GM12878 (cell line): ENCODE measurements around the gene PLP1. TPM values are rescaled to one million over a fixed set of nuclear protein-coding genes. Genes with fewer than 3 reads are reported as not detected.

Experiments
- ATAC-seq: fragments of 200-7000 bp; cut with Tn5 transposase; 3 replicates; pipeline ENCODE4 v1.9.1; 2020; ENCODE audit warnings: mild to moderate bottlenecking, moderate library complexity
- BruUV-seq: library from RNA; stranded (reverse); fragments of 400-500 nt; replicated peaks from 2 replicates; lab custom pipeline; 2021; lab: Mats Ljungman, UMichigan
- CTCF ChIA-PET: fragments of 300-600 bp; sonication (Branson Sonifier 250); formaldehyde crosslinking; extraction: SDS; loops from one replicate; lab custom pipeline; 2021; ENCODE audit warnings: inconsistent platforms; lab: Yijun Ruan, JAX
- POLR2A ChIA-PET: fragments of 350-600 bp; formaldehyde crosslinking; extraction: SDS; loops from one replicate; lab custom pipeline; 2021; ENCODE audit warnings: inconsistent platforms; lab: Charles Lee
- RAD21 ChIA-PET: fragments of 300-600 bp; sonication (Branson Sonifier 250); formaldehyde crosslinking; loops from one replicate; lab custom pipeline; 2023; ENCODE audit warnings: antibody characterized with exemption; ENCODE audit not compliant: unreplicated experiment; lab: Charles Lee
- SMC1A ChIA-PET: fragments of 300-600 bp; sonication (Branson Sonifier 250); formaldehyde crosslinking; loops from one replicate; lab custom pipeline; 2023; ENCODE audit not compliant: unreplicated experiment, uncharacterized antibody; lab: Charles Lee
- DNase-seq: peaks from one replicate; pipeline ENCODE4 v3.0.0-alpha.2; 2011; ENCODE audit warnings: low read depth, low spot score
- FAIRE-seq: peaks from 3 replicates; lab custom pipeline; 2011; peaks lifted over from hg19 to GRCh38; lab: Jason Lieb, UNC
- H2AFZ ChIP-seq: 2 replicates; pipeline ENCODE4 v1.6.0; 2011; ENCODE audit warnings: low read depth, low read length, control low read depth; ENCODE audit not compliant: control insufficient read depth
- H3K27ac ChIP-seq: 2 replicates; pipeline ENCODE4 v1.5.1; 2011; ENCODE audit warnings: control low read depth; ENCODE audit not compliant: control insufficient read depth, insufficient read depth
- H3K27me3 ChIP-seq, 2 experiments: replicated peaks in 1 of 2; 2 replicates each; pipeline versions ENCODE4 v1.6.0 to v1.6.1; 2011; ENCODE audit warnings: low read length in 1 of 2; ENCODE audit not compliant: control insufficient read depth in 2 of 2, insufficient read depth in 2 of 2
- H3K36me3 ChIP-seq, 2 experiments: 2 replicates each; pipeline ENCODE4 v1.5.1; 2011; ENCODE audit warnings: low read length in 1 of 2; ENCODE audit not compliant: control insufficient read depth in 2 of 2, insufficient read depth in 2 of 2
- H3K4me1 ChIP-seq: 2 replicates; pipeline ENCODE4 v1.6.1; 2011; ENCODE audit warnings: mild to moderate bottlenecking, low read length, moderate library complexity, mixed read lengths; ENCODE audit not compliant: control insufficient read depth, insufficient read depth
- H3K4me2 ChIP-seq: 2 replicates; pipeline ENCODE4 v1.6.0; 2011; ENCODE audit warnings: control low read depth; ENCODE audit not compliant: control insufficient read depth, insufficient read depth
- H3K4me3 ChIP-seq: fragments of 200-600 bp; sonication (generic); 2 replicates; pipeline ENCODE4 v1.5.1; 2016
- H3K79me2 ChIP-seq: 2 replicates; pipeline ENCODE4 v1.6.0; 2011; ENCODE audit warnings: low read length; ENCODE audit not compliant: control insufficient read depth, insufficient read depth
- H3K9ac ChIP-seq: 2 replicates; pipeline ENCODE4 v1.8.0; 2011; ENCODE audit warnings: low read length, control low read depth, mixed read lengths; ENCODE audit not compliant: control insufficient read depth, insufficient read depth
- H3K9me3 ChIP-seq: replicated peaks from 3 replicates; pipeline ENCODE4 v1.5.1; 2011; ENCODE audit warnings: mild to moderate bottlenecking, low read length; ENCODE audit not compliant: control insufficient read depth, insufficient read depth
- H4K20me1 ChIP-seq: 2 replicates; pipeline ENCODE4 v1.6.0; 2011; ENCODE audit not compliant: control insufficient read depth, insufficient read depth
- BMI1 ChIP-seq: fragments of 450-650 bp; IDR thresholded peaks from 2 replicates; pipeline ENCODE4 v1.6.1; 2016; ENCODE audit warnings: mild to moderate bottlenecking, moderate library complexity, borderline replicate concordance
- CHD4 ChIP-seq: fragments of 200-600 bp; sonication (generic); IDR thresholded peaks from 2 replicates; pipeline ENCODE4 v1.6.1; 2016; ENCODE audit warnings: mild to moderate bottlenecking
- E2F8 ChIP-seq: fragments of 450-650 bp; IDR thresholded peaks from 2 replicates; pipeline ENCODE4 v1.6.1; 2018; ENCODE audit warnings: mild to moderate bottlenecking, low read depth, moderate library complexity; ENCODE audit not compliant: partially characterized antibody
- HSF1 ChIP-seq: fragments of 150-350 bp; IDR thresholded peaks from 2 replicates; pipeline ENCODE4 v1.6.1; 2014; ENCODE audit warnings: mild to moderate bottlenecking, low read depth, low read length
- KAT2A ChIP-seq: conservative IDR thresholded peaks from 2 replicates; pipeline ENCODE4 v1.6.1; 2011; ENCODE audit warnings: low read depth, low read length; ENCODE audit not compliant: control insufficient read depth
- SIN3A ChIP-seq: IDR thresholded peaks from 2 replicates; pipeline ENCODE4 v1.6.1; 2012; ENCODE audit warnings: low read depth, low read length, improper control_type of control experiment
- SMAD1 ChIP-seq: fragments of 450-650 bp; IDR thresholded peaks from 2 replicates; pipeline ENCODE4 v1.6.1; 2018; ENCODE audit warnings: mild to moderate bottlenecking, low read depth; ENCODE audit not compliant: partially characterized antibody
- SMARCA5 ChIP-seq: fragments of 450-650 bp; IDR thresholded peaks from 2 replicates; pipeline ENCODE4 v1.6.1; 2017; ENCODE audit warnings: mild to moderate bottlenecking
- SRF ChIP-seq, 2 experiments: IDR thresholded peaks; 2 replicates each; pipeline ENCODE4 v1.6.1; 2011; ENCODE audit warnings: low read depth in 2 of 2, low read length in 2 of 2, mild to moderate bottlenecking in 1 of 2, moderate library complexity in 1 of 2
- TARDBP ChIP-seq: IDR thresholded peaks from 2 replicates; pipeline ENCODE4 v1.6.1; 2016; ENCODE audit warnings: borderline replicate concordance
- YY1 ChIP-seq: IDR thresholded peaks from 2 replicates; pipeline ENCODE4 v1.6.1; 2011; ENCODE audit warnings: low read depth, mild to moderate bottlenecking, low read length
- ZBTB4 ChIP-seq: fragments of 450-650 bp; formaldehyde crosslinking; IDR thresholded peaks from 2 replicates; pipeline ENCODE4 v1.4.0; 2022; ENCODE audit warnings: mild to moderate bottlenecking, moderate library complexity
- ZNF384 ChIP-seq: IDR thresholded peaks from 2 replicates; pipeline ENCODE4 v1.6.1; 2012; ENCODE audit warnings: low read depth, mild to moderate bottlenecking, low read length, improper control_type of control experiment, borderline replicate concordance
- WGBS: methylation state at CpG from one replicate; pipeline ENCODE4 v1.1.6; 2016; ENCODE audit warnings: low lambda C conversion rate; ENCODE audit not compliant: insufficient replicate concordance, insufficient coverage; ENCODE audit errors: missing lambda C conversion rate; 5-methylcytosine and 5-hydroxymethylcytosine counted together
- in situ Hi-C: fragments of 300-500 bp; cut with MboI; formaldehyde crosslinking; loops from 9 replicates; pipeline ENCODE4 v1.14.3; 2018; ENCODE audit warnings: mixed read lengths
- intact Hi-C: fragments of 100-400 bp; cut with micrococcal nuclease; formaldehyde crosslinking; loops from one replicate; pipeline ENCODE4 v1.14.2; 2022; ENCODE audit not compliant: unreplicated experiment
- polyA plus RNA-seq, 11 experiments: library from polyadenylated mRNA; depleted of rRNA in 4 of 11; unstranded in 6 of 11; stranded (reverse) in 5 of 11; fragments of >200 nt; fragmentation: Nextera tagmentation in 4 of 11; fragmentation: Illumina TruSeq in 1 of 11; extraction: Ambion mirVana in 4 of 11; extraction: Trizol in 1 of 11; gene quantifications; 1 replicate in 1 of 11; 2 replicates in 10 of 11; pipeline versions ENCODE4 v1.2.1 to v1.2.3, GENCODE V29; 2011 to 2016; ENCODE audit warnings: inconsistent platforms in 2 of 11, missing spikeins in 2 of 11, low read depth in 1 of 11
- total RNA-seq, 4 experiments: library from RNA; depleted of rRNA in 3 of 4; stranded (reverse); fragments of >200 nt in 3 of 4; fragmentation: Illumina TruSeq in 1 of 4; extraction: Trizol in 1 of 4; gene quantifications; 2 replicates each; pipeline versions ENCODE4 v1.2.1 to v1.2.3, GENCODE V29; 2013 to 2021
- TF ChIP-seq, protein P1 (sequence below): fragments of 450-650 bp; IDR thresholded peaks from 2 replicates; pipeline ENCODE4 v1.6.1; 2014; ENCODE audit warnings: mild to moderate bottlenecking
- TF ChIP-seq, protein P2 (sequence below): IDR thresholded peaks from 2 replicates; pipeline ENCODE4 v1.6.1; 2011; ENCODE audit warnings: borderline replicate concordance, low read depth, mild to moderate bottlenecking, moderate library complexity, low read length; ENCODE audit not compliant: insufficient read depth, poor library complexity, severe bottlenecking

The PLP1 gene
- total and polyA plus RNA-seq, 10 of the 15 experiments (the other 5 are each of a cell fraction or from before 2014, with no cell fraction given), result not detected

DNA sequence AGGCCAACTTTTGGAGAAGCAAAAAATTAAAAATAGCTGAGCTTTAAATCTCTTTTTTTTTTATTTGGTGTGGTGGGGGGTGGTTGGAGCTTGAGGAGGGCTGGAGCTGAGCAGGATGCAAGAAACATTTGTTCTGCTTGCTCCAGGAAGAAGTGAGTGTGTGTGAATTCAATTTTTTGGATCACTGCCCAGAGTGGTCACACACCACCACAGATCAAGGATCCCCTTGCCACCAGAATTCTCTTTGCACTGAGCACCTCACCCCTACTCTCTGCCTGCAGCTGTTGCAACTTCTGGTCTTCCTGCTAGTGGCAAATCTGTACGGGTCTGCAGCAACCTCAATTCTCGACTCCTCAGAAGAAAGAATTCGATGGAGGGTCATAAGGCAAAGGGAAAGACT lies 19.9 kb upstream of the PLP1 start:
- no peaks in the 10 kb centered on the region; a peak in 1 of 4 replicates for H3K27me3 ChIP-seq
- in situ Hi-C loops (no loop called here), intact Hi-C loops (no loop called here)
- no TSS peak for BruUV-seq
- RAD21 ChIA-PET, result no interaction called here
- CTCF ChIA-PET, result no interaction called here
- H3K9ac ChIP-seq, result no peak overlapping the region
- no peak overlapping the region for H2AFZ ChIP-seq
- ATAC-seq (no peak), DNase-seq (no peak), FAIRE-seq (no peak)
- no peaks in the 10 kb centered on the region for H3K36me3 ChIP-seq
- 1% methylated on average over 3 of the region's 3 CpGs for WGBS
- H3K4me3 ChIP-seq, result no peak overlapping the region
- no peak overlapping the region for H3K4me2 ChIP-seq
- POLR2A ChIA-PET, result no interaction called here
- SMC1A ChIA-PET, result no interaction called here
- no peaks in the 10 kb centered on the region for H3K79me2 ChIP-seq
- no peaks in the 10 kb centered on the region for H4K20me1 ChIP-seq
- H3K4me1 ChIP-seq, result no peaks in the 10 kb centered on the region
- H3K27ac ChIP-seq, result no peak overlapping the region
- H3K9me3 ChIP-seq, result no peaks in the 10 kb centered on the region
- TF ChIP-seq, protein P1, sequence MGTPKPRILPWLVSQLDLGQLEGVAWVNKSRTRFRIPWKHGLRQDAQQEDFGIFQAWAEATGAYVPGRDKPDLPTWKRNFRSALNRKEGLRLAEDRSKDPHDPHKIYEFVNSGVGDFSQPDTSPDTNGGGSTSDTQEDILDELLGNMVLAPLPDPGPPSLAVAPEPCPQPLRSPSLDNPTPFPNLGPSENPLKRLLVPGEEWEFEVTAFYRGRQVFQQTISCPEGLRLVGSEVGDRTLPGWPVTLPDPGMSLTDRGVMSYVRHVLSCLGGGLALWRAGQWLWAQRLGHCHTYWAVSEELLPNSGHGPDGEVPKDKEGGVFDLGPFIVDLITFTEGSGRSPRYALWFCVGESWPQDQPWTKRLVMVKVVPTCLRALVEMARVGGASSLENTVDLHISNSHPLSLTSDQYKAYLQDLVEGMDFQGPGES, result no peak
- TF ChIP-seq SRF (IDR thresholded peaks at IDR 0.05; ENCODE audit: low read depth in 2 of 2, low read length in 2 of 2), result no peak
- no peak for TF ChIP-seq KAT2A
- TF ChIP-seq SMAD1, result no peak
- TF ChIP-seq SIN3A, result no peak
- TF ChIP-seq SMARCA5, result no peak
- TF ChIP-seq, protein P2, sequence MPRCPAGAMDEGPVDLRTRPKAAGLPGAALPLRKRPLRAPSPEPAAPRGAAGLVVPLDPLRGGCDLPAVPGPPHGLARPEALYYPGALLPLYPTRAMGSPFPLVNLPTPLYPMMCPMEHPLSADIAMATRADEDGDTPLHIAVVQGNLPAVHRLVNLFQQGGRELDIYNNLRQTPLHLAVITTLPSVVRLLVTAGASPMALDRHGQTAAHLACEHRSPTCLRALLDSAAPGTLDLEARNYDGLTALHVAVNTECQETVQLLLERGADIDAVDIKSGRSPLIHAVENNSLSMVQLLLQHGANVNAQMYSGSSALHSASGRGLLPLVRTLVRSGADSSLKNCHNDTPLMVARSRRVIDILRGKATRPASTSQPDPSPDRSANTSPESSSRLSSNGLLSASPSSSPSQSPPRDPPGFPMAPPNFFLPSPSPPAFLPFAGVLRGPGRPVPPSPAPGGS, result no peak
- TF ChIP-seq YY1, result no peak
- no peak for TF ChIP-seq CHD4
- no peak for TF ChIP-seq HSF1
- TF ChIP-seq BMI1, result no peak
- no peak for TF ChIP-seq ZNF384
- no peak for TF ChIP-seq TARDBP
- no peak for TF ChIP-seq ZBTB4 (CRISPR knock-in tag)
- TF ChIP-seq E2F8, result no peak
